Gastroesophageal sphincter (tissue), 3 donors: Measurements from ENCODE around the gene LNX1.

Experiments
- POLR2AphosphoS5 ChIP-seq: sonication (generic); formaldehyde crosslinking; IDR thresholded peaks from one replicate; pipeline ENCODE4 v1.6.1; 2017; ENCODE audit warnings: antibody characterized with exemption
- TF ChIP-seq, protein P1 (sequence below), 4 experiments: fragments of 200-600 bp in 2 of 4; fragments of 450-650 bp in 2 of 4; sonication (generic) in 1 of 4; IDR thresholded peaks; one replicate each; pipeline ENCODE4 v1.5.1; 2017 to 2019; ENCODE audit warnings: antibody characterized with exemption in 4 of 4, mild to moderate bottlenecking in 2 of 4, moderate library complexity in 2 of 4

DNA sequence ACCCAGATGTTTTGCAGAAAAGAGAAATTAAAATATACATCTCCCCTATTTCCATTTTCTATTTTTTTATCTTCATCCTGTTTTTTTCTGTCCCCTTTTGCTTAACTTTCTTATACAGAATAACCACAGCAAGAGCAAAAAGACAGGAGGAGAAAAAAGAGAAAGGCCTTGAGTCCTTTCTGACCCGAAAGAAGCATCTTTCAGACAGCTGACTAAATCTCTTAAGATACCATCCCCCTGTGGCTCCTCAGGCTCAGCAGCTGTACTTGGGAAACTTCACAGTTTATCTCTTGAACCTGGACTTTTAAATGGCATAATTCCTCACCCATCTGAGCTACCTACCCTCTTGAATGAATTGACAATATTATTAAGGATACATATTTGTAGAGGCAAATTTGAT is 113.7 kb downstream of the LNX1 start:
- TF ChIP-seq, protein P1, sequence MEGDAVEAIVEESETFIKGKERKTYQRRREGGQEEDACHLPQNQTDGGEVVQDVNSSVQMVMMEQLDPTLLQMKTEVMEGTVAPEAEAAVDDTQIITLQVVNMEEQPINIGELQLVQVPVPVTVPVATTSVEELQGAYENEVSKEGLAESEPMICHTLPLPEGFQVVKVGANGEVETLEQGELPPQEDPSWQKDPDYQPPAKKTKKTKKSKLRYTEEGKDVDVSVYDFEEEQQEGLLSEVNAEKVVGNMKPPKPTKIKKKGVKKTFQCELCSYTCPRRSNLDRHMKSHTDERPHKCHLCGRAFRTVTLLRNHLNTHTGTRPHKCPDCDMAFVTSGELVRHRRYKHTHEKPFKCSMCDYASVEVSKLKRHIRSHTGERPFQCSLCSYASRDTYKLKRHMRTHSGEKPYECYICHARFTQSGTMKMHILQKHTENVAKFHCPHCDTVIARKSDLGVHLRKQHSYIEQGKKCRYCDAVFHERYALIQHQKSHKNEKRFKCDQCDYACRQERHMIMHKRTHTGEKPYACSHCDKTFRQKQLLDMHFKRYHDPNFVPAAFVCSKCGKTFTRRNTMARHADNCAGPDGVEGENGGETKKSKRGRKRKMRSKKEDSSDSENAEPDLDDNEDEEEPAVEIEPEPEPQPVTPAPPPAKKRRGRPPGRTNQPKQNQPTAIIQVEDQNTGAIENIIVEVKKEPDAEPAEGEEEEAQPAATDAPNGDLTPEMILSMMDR (IDR thresholded peaks at IDR 0.05) = no peak
- no peak for TF ChIP-seq POLR2AphosphoS5
